ENCODE measurements around the gene CRYGS.

The CRYGS gene

DNA sequence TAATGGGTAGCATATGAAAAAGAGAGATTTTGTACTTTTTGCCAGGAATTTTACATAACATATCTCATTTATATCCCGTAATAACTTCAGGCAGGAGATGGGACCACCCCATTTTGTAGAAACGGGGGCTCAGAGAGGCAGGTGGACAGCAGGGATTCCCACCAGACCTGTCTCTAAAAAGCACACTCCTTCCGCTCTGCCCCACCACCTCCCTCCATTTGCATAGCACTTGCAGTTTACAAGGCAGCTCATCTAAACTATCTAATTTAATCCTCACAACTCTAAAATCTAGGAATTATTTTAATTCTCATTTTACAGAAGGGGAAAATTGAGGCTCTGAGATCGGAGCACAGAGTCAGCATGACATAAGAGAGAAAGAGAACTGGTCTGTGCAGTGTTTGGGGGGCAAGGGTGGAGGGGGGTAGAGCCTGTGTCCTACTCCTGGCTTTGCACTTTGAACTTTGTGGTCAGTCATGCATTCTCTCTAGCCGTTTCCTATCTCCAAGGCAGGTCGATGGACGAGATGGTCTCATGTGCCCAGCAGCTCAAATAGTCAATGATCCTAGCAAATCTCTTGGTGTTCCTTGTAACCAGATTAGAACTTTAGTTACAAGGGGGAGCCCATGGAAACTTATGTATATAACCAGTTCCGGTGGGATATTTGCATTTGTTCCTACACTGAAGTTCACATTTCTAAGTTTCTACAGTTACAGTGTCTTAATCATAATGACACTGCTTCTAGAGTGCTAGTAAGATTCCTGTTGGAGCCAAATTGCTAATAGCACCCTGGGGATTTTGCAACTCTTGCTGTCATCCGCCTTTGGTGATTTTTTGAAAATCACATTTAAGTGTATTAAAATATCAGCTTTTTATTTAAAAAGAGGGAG is 18.6 kb downstream of the CRYGS start:
- no peak overlapping the region for H3K9ac ChIP-seq (ENCODE audit: low read length)
- H3K27me3 ChIP-seq (ENCODE audit: control insufficient read depth, insufficient read depth, low read length): no peaks in the 10 kb centered on the region
- no peaks in the 10 kb centered on the region for H3K36me3 ChIP-seq (ENCODE audit: control insufficient read depth, low read depth, low read length)
- no peak overlapping the region for H3K27ac ChIP-seq (ENCODE audit: low read length)
- no peak overlapping the region for H3K4me3 ChIP-seq (ENCODE audit: low read length)
- H3K4me1 ChIP-seq (ENCODE audit: control insufficient read depth, low read depth, low read length): peaks cover 4% of the 10 kb centered on the region
- no peaks in the 10 kb centered on the region for H3K9me3 ChIP-seq (ENCODE audit: control insufficient read depth, low read depth, low read length)

DNA sequence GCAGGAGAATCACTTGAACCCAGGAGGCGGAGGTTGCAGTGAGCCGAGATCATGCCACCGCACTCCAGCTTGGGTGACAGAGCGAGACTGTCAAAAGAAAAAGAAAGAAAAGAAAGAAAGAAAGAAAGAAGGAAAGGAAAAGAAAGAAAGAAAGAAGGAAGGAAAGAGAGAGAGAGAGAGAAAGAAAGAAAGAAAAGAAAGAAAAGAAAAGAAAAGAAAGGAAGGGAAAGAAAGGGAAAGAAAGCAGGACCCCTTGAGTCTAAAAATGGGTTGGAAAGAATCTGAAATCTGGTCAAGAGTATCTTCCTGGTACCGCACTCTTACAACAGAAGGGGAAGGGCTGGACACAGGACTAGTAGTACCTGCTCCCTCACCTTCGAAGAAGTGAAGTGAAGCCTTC is 19.6 kb downstream of the CRYGS start:
- Histone ChIP-seq H3K27ac (ENCODE audit: low read length) (no peak overlapping the region), H3K4me3 (ENCODE audit: low read length) (no peak overlapping the region), H3K9ac (ENCODE audit: low read length) (no peak overlapping the region), H3K4me1 (ENCODE audit: control insufficient read depth, low read depth, low read length) (no peaks in the 10 kb centered on the region), H3K36me3 (ENCODE audit: control insufficient read depth, low read depth, low read length) (no peaks in the 10 kb centered on the region), H3K27me3 (ENCODE audit: control insufficient read depth, insufficient read depth, low read length) (no peaks in the 10 kb centered on the region), H3K9me3 (ENCODE audit: control insufficient read depth, low read depth, low read length) (no peaks in the 10 kb centered on the region)

DNA sequence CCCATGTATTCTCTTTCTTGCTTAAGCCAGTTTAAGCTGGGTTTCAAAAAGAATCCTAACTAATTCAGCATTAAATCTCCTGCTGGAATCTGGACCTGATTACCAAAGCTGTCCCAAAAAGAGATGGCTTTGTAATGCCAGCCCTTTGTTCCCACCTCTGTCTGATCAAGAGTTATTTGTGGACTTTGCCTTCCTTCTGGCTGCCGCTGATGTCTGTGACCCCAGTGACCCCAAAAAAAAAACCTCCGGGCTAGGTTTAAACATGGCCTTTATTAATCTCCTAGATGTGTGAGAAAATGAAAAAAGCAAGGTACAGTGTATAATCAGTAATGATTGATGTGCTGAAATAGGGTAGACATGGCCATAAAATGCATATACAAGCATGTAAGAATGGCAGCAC is 20.7 kb downstream of the CRYGS start:
- no peaks in the 10 kb centered on the region for H3K9me3 ChIP-seq (ENCODE audit: control insufficient read depth, low read depth, low read length)
- H3K4me3 ChIP-seq (ENCODE audit: low read length): no peak overlapping the region
- H3K4me1 ChIP-seq (ENCODE audit: control insufficient read depth, low read depth, low read length): no peaks in the 10 kb centered on the region
- H3K9ac ChIP-seq (ENCODE audit: low read length): no peak overlapping the region
- H3K27me3 ChIP-seq (ENCODE audit: control insufficient read depth, insufficient read depth, low read length): no peaks in the 10 kb centered on the region
- no peaks in the 10 kb centered on the region for H3K36me3 ChIP-seq (ENCODE audit: control insufficient read depth, low read depth, low read length)
- H3K27ac ChIP-seq (ENCODE audit: low read length): no peak overlapping the region

DNA sequence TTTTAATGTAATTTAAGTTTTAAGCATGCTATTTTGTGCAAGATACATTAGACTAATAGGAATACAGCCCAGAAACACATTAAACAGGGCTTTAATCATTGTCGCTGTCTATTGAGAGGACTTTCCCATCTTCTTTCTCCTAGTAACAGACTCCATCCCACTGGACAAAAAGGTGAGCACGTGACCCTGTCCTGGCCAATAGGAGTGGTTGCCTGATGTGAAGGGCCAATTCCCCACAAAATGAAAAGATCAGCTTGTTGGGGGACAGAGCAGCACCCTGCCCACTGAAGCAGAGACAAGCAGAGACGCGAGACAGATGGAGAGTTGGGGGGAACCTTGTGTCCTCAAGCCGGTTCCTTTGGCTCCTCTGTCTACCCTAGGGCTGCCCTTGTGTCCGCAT is 21.2 kb downstream of the CRYGS start:
- no peaks in the 10 kb centered on the region for H3K4me1 ChIP-seq (ENCODE audit: control insufficient read depth, low read depth, low read length)
- H3K9me3 ChIP-seq (ENCODE audit: control insufficient read depth, low read depth, low read length): no peaks in the 10 kb centered on the region
- no peaks in the 10 kb centered on the region for H3K27me3 ChIP-seq (ENCODE audit: control insufficient read depth, insufficient read depth, low read length)
- no peak overlapping the region for H3K27ac ChIP-seq (ENCODE audit: low read length)
- H3K4me3 ChIP-seq (ENCODE audit: low read length): no peak overlapping the region
- no peaks in the 10 kb centered on the region for H3K36me3 ChIP-seq (ENCODE audit: control insufficient read depth, low read depth, low read length)
- H3K9ac ChIP-seq (ENCODE audit: low read length): no peak overlapping the region

DNA sequence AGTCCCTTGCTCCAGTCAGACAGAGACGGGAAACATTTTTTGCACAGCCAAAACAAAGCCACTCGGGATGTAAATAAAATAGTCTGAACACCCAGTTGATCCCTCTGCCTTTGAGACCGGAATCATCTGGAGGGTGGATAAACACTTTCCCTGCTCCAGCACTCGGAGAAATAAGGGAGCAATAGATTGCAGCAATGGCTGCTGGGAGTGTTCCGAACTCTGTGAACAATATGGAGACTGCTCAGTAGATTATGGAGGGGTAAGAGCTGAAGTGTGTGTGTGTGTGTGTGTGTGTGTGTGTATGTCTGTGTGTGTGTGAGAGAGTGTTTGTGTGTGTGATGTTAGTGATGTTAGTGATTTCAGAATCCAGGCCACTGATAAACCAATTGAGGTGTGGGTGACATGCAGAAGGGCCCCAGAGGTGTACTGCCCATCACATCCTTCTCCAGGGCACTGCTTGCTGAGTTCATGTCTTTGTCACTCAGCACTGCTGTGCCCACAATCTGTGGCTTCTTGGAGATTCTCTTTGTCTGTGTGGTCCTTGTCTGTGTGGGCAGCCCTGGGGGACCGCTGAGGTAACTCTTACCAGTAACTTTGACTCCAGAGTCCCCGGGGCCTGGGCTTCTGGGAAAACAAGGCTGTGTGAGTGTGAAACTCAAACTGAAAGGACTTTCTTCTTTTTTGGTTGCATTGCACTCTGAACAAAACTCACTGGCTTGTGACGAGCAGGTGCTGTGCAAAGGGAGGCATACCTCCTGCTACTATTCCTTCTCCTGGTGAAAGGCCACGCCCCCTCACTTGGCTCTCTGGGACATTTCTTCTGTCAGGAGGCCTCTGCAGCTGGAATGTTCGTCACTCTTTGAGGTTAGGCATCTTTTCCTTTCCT is 23.0 kb downstream of the CRYGS start:
- no peaks in the 10 kb centered on the region for H3K27me3 ChIP-seq (ENCODE audit: control insufficient read depth, insufficient read depth, low read length)
- H3K9ac ChIP-seq (ENCODE audit: low read length): no peak overlapping the region
- H3K4me3 ChIP-seq (ENCODE audit: low read length): no peak overlapping the region
- no peaks in the 10 kb centered on the region for H3K36me3 ChIP-seq (ENCODE audit: control insufficient read depth, low read depth, low read length)
- no peaks in the 10 kb centered on the region for H3K4me1 ChIP-seq (ENCODE audit: control insufficient read depth, low read depth, low read length)
- no peak overlapping the region for H3K27ac ChIP-seq (ENCODE audit: low read length)
- no peaks in the 10 kb centered on the region for H3K9me3 ChIP-seq (ENCODE audit: control insufficient read depth, low read depth, low read length)

DNA sequence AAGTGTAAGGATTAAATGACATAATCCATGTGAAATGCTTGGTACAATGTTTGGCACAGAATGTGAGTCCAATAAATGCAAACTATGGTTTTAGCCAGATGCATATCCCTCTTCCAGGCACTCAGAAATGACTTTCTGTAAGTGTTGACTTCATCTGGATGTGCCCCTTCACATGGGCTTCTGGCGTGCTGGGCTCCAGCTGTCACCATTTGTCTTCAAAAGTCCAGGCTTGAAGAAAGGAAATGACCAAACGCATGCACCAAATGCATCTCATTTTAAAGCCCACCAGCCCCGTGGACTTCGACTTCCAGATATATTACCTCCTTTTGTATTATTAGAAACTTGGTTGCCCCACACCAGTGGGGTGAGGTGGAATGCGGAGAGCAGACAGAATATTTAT is 23.7 kb downstream of the CRYGS start:
- no peaks in the 10 kb centered on the region for H3K4me1 ChIP-seq (ENCODE audit: control insufficient read depth, low read depth, low read length)
- H3K4me3 ChIP-seq (ENCODE audit: low read length): no peak overlapping the region
- H3K9me3 ChIP-seq (ENCODE audit: control insufficient read depth, low read depth, low read length): no peaks in the 10 kb centered on the region
- no peaks in the 10 kb centered on the region for H3K36me3 ChIP-seq (ENCODE audit: control insufficient read depth, low read depth, low read length)
- H3K27ac ChIP-seq (ENCODE audit: low read length): no peak overlapping the region
- no peak overlapping the region for H3K9ac ChIP-seq (ENCODE audit: low read length)
- H3K27me3 ChIP-seq (ENCODE audit: control insufficient read depth, insufficient read depth, low read length): no peaks in the 10 kb centered on the region

DNA sequence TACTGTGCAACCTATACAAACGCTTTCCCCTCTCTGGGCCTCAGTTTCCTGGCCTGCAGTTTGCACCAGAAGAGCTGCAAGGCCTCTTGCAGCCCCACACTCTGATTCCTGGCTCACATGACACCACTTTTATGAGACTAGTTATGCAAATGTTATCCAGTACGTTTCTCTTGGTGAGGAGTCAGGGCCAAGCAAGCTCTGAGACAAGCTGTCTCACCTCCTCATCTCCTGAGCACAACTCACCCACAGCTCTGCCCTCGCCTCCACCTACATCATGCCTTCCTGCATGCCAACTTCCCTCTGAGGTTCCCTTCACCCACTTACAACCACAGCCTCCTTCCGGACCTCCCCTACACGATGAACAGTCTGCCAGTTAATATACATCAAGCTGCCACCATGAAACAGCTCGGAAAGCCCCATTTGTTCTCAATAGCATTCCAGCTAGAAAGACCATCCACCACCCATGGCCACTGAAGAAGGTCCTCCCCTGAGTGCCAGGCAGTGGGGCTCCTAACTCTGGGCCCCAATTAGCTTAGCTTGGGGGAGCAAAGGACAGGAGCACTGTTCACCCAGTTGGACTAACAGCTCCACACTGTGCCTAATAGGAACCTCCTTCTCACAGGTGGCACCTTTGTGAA is 25.0 kb downstream of the CRYGS start:
- Histone ChIP-seq H3K27ac (ENCODE audit: low read length) (no peak overlapping the region), H3K27me3 (ENCODE audit: control insufficient read depth, insufficient read depth, low read length) (no peaks in the 10 kb centered on the region), H3K9me3 (ENCODE audit: control insufficient read depth, low read depth, low read length) (no peaks in the 10 kb centered on the region), H3K36me3 (ENCODE audit: control insufficient read depth, low read depth, low read length) (no peaks in the 10 kb centered on the region), H3K4me3 (ENCODE audit: low read length) (no peak overlapping the region), H3K9ac (ENCODE audit: low read length) (no peak overlapping the region), H3K4me1 (ENCODE audit: control insufficient read depth, low read depth, low read length) (no peaks in the 10 kb centered on the region)

DNA sequence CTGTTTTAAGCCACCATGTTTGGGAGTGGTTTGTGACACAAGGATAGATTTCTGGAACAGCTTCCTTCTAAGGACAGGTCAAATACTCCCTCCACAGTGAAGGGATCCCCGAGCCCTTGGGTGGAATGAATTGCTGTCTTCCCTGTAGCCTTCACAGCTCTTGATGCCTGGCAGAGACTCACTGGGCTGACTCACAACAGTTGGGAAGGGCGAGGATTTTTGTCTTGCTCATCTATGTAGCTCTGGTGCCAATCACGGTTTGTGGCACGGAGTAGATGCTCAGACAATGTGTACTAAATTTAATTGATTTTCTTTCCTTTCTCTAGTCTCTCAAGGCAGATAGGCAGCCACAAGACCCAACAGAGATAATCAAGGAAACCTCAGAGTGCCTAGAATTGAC is 27.0 kb downstream of the CRYGS start:
- Histone ChIP-seq H3K9me3 (ENCODE audit: control insufficient read depth, low read depth, low read length) (no peaks in the 10 kb centered on the region), H3K36me3 (ENCODE audit: control insufficient read depth, low read depth, low read length) (no peaks in the 10 kb centered on the region), H3K27ac (ENCODE audit: low read length) (no peak overlapping the region), H3K4me3 (ENCODE audit: low read length) (no peak overlapping the region), H3K9ac (ENCODE audit: low read length) (no peak overlapping the region), H3K27me3 (ENCODE audit: control insufficient read depth, insufficient read depth, low read length) (no peaks in the 10 kb centered on the region), H3K4me1 (ENCODE audit: control insufficient read depth, low read depth, low read length) (peaks cover 6% of the 10 kb centered on the region)

DNA sequence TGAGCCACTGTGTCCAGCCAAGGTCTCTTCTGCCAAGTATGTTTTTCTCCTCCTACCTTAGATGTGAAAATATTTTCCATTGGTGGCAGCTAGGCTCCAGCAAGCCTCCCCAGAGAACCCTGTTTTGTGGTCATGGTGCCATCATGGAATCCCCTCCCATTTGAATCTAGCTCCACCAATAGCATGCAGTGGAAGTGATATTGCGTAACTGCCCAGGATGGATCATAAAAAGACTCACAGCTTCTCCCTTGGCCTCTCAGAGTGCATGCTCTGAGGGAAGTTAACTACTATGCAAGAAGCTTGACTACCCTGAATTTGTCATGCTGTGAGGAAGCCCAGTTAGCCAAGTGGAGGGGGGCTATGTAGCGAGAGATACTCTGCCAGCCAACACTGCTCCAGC is 27.5 kb downstream of the CRYGS start:
- Histone ChIP-seq H3K27me3 (ENCODE audit: control insufficient read depth, insufficient read depth, low read length) (no peaks in the 10 kb centered on the region), H3K9ac (ENCODE audit: low read length) (no peak overlapping the region), H3K4me1 (ENCODE audit: control insufficient read depth, low read depth, low read length) (peaks cover 6% of the 10 kb centered on the region), H3K4me3 (ENCODE audit: low read length) (no peak overlapping the region), H3K27ac (ENCODE audit: low read length) (no peak overlapping the region), H3K9me3 (ENCODE audit: control insufficient read depth, low read depth, low read length) (no peaks in the 10 kb centered on the region), H3K36me3 (ENCODE audit: control insufficient read depth, low read depth, low read length) (no peaks in the 10 kb centered on the region)

DNA sequence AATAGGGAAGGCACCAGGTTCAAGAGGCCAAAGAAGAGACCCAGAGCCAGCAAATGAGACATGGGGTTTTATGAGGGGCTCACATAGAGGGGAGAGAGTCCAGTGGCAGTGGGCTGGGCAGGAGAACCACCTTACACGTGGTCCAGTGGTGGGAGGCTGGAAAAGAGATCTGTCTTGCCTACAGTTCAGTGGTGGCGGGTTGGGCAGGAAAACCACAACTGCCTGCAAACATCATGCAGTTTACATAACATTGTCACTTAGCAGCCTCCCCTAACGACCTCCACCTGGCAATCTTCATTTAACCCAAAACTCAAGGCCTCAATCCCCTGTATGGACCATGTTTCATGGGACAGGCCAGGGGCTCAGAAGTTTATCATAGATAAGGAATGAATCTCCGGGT is 29.1 kb downstream of the CRYGS start:
- H3K36me3 ChIP-seq (ENCODE audit: control insufficient read depth, low read depth, low read length): no peaks in the 10 kb centered on the region
- H3K9ac ChIP-seq (ENCODE audit: low read length): no peak overlapping the region
- H3K27ac ChIP-seq (ENCODE audit: low read length): no peak overlapping the region
- H3K27me3 ChIP-seq (ENCODE audit: control insufficient read depth, insufficient read depth, low read length): no peaks in the 10 kb centered on the region
- no peak overlapping the region for H3K4me3 ChIP-seq (ENCODE audit: low read length)
- peaks cover 6% of the 10 kb centered on the region for H3K4me1 ChIP-seq (ENCODE audit: control insufficient read depth, low read depth, low read length)
- no peaks in the 10 kb centered on the region for H3K9me3 ChIP-seq (ENCODE audit: control insufficient read depth, low read depth, low read length)

DNA sequence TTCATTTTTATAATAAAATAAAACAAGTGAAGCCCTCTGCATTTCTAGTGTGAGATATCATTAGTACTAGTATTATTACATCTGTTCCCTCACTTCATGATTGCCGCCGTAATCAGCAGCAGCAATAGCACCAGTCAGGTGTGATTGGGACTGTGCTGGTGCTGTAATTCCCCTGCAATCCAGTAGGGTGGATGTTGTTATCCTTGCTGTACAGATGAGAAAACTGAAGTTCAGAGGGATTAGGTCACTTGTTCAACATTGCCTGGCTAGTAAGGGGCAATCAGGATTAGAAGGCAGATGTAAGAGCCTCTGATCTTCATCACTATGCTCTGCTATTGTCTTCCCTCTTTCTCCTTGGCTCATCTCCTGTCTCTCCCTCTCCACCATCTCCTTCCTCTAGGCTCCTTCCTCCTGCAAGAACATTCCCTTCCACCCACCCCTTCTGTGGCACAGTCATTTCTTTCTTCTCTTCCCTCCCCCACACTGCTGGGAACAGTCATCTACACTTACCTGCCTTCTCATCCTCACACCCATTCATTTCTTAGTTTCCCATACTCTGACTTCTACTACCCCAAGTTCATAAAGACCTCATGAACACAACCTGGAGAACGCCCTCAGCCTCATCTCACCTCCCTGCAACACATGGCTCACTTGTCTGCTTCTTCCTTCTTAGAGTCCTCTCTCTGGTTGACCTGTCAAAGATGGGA is 29.7 kb downstream of the CRYGS start:
- no peak overlapping the region for H3K27ac ChIP-seq (ENCODE audit: low read length)
- peaks cover 6% of the 10 kb centered on the region for H3K4me1 ChIP-seq (ENCODE audit: control insufficient read depth, low read depth, low read length)
- no peak overlapping the region for H3K9ac ChIP-seq (ENCODE audit: low read length)

More for the DNA sequence above, 29.7 kb downstream of the CRYGS start:
- no peaks in the 10 kb centered on the region for H3K27me3 ChIP-seq (ENCODE audit: control insufficient read depth, insufficient read depth, low read length)
- no peak overlapping the region for H3K4me3 ChIP-seq (ENCODE audit: low read length)
- H3K9me3 ChIP-seq (ENCODE audit: control insufficient read depth, low read depth, low read length): no peaks in the 10 kb centered on the region
- no peaks in the 10 kb centered on the region for H3K36me3 ChIP-seq (ENCODE audit: control insufficient read depth, low read depth, low read length)
